KOPT-K1 (cell line): ENCODE data around the gene FAM118B.

Experiments used
- H3K27ac ChIP-seq: fragments of 200-600 bp; sonication (generic); 2 replicates; pipeline ENCODE4 v1.5.1; 2016; ENCODE audit warnings: antibody characterized with exemption, mild to moderate bottlenecking, low read depth, low read length; ENCODE audit not compliant: poor library complexity, severe bottlenecking
- H3K36me3 ChIP-seq: fragments of 200-600 bp; sonication (generic); 2 replicates; pipeline ENCODE4 v1.5.1; 2017; ENCODE audit warnings: antibody characterized with exemption, mild to moderate bottlenecking, low read length, moderate library complexity; ENCODE audit not compliant: insufficient read depth
- H3K9me3 ChIP-seq: fragments of 200-600 bp; sonication (generic); 2 replicates; pipeline ENCODE4 v1.5.1; 2017; ENCODE audit warnings: antibody characterized with exemption, low read length, mild to moderate bottlenecking; ENCODE audit not compliant: insufficient read depth, poor library complexity, severe bottlenecking

FAM118B gene

DNA sequence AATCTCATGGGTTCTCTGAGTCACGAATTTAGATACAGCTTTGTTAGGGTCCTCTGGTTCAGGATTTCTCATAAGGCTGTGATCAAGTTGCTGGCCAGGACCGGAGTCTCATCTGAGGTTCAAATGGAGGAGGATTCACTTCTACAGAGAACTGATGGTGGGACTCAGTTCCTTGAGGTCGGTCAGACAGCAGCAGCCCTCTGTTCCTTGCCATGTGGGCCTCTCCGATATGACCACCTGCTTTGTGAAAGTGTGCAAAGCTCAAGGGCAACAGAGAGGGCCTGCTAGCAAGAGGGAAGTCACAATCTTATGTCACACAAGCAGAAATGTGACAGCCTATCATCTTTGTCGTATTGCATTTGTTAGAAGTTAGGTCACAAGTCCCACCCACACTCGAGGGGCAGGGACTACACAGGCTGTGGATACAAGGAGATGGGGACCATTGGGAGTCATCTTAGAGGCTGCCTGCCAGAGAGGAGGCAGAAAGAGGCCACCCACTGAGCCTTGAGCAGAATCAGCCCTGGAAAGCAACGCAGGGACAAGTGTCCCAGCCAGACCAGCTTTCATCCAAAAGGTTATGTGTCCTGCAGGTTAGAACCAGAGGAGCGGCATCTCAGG, 34.6 kb upstream of the FAM118B start:
- H3K36me3 ChIP-seq: no peaks in the 10 kb centered on the region
- no peak overlapping the region for H3K27ac ChIP-seq
- H3K9me3 ChIP-seq: peaks cover 5% of the 10 kb centered on the region

DNA sequence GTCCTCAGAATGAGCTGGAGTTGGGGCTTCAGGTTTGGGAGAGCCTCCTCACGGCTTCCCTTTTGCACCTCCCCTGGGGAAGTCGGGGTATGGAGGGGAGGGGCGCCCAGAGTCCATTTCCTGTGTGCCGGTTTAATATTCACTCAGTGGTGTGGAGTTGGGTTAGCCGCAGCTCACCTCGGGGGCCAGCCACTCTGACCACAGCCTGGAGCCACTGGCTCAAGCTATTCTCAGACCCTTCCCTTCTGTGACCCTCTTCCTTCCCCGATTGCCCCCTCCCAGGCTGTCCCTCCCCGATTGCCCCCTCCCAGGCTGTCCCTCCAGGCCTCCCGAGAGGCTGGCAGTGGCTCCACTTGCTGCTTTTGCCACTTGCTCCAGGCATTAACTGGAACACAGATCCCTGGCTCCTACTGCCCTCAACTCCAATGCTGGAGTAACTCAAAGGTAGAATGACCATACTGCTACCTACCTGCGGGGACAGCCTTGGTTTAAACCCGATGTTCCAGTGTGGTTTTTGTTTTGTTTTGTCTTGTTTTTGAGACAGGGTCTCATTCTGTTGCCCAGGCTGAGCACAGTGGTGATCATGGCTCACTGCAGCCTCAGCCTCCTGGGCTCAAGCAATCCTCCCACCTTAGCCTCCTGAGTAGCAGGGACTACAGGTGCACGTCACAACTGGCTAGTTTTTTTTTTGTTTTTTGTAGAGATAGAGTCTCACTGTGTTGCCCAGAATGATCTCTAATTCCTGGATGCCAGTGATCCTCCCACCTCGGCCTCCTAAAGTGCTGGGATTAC, 29.4 kb upstream of the FAM118B start:
- Histone ChIP-seq H3K36me3 (peaks cover 3% of the 10 kb centered on the region; the same call in 1 of the 2 replicates), H3K9me3 (peaks cover 5% of the 10 kb centered on the region), H3K27ac (no peak overlapping the region)

DNA sequence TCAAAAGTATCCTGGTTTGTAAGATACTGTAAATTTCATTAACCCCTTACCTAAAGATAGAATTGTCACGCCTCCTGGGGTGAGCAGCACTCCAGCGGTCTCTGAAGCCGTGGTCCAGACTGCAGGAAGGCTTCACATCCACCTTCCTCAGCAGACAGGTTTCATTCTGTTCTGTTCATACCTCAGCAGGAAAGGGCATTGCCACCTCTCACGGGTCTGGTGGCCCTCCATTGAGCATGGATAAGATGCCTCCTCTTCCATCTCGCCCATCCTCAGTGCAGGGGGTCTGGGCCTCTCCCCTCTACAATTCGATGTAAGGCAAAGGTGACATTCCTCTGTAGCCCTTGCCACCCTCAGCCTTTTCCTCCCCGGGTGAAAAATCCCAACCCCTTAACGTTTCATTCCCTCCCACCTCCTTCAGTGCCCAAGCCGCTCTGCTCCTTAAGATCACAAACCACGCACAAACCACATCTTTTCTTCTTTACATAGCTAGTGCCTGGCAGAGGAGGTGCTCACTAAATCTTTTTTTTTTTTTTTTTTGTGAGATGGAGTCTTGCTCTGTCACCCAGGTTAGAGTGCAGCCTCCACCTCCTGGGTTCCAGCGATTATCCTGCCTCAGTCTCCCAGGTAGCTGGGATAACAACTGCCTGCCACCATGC, 28.7 kb upstream of the FAM118B start:
- Histone ChIP-seq H3K27ac (no peak overlapping the region), H3K9me3 (peaks cover 5% of the 10 kb centered on the region), H3K36me3 (peaks cover 9% of the 10 kb centered on the region; the same call in 1 of the 2 replicates)

DNA sequence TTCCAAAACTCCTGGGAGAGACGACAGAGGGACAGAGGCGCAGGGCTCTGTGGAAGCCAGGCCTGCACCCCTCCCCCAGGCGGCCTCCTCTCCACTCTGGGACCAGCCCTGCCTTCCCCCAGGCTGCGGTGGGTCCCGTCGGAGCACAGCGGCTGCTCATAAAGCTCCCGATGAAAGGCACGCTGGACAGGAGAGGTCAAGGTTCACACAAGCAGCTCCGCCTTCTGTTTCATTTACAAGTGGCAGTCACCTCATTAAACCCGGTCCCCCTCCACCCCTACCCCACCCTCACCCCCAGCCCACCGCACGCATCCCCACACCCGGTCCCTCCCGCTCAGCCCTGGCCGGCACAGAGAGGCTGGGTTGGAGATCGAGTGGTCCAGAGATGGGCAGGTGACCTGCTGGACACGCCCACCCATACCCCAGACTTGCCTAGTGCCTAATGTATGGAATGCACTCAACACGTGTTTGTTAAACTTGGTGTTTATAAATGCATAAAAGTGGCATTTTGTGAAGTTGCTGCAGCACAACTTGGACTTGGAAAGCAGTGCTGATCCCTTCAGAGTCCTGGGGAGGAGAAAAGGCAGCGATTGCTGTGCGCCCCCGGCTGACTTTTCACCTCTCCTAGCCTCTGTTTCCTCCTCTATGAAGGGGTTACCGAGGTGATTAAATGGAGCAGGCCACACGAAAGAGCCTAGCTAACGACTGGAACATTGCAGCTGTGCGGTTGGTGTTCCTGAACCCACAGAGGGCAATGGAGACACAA, 26.1 kb upstream of the FAM118B start:
- Histone ChIP-seq H3K27ac (no peak overlapping the region), H3K36me3 (peaks cover 12% of the 10 kb centered on the region)

DNA sequence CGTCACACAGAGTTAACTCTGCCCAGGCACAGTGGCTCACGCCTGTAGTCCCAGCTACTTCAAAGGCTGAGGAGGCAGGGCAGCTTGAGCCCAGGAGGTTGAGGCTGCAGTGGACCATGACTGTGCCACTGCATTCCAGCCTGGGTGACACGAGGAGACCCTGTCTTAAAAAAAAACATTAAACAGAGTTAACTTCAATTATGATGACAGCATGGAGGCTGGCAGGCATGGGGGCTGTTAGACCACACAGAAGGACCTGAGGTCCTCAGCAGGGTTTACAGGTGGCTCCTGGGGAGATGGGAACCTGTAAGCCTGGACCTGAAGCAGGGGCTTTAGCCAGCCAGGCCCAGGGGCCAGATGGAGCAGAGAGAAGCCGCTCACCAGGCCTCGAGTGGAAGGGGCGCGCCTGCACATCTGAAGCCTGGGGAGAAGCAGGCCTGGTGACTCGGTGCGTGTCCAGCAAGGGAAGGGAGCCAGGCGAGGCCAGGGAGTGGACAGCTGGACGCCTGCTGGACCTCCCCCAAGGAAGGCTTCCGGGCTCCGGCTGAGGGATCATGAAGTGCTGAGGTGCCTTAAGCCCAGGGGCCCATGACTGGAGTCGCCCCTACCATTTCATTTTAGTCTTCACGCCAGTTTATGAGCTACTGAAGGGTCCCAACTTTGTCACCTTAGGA, 25.4 kb upstream of the FAM118B start:
- peaks cover 19% of the 10 kb centered on the region for H3K36me3 ChIP-seq
- no peak overlapping the region for H3K27ac ChIP-seq
- H3K9me3 ChIP-seq: no peaks in the 10 kb centered on the region

More for the DNA sequence above, 26.1 kb upstream of the FAM118B start:
- peaks cover 5% of the 10 kb centered on the region for H3K9me3 ChIP-seq

DNA sequence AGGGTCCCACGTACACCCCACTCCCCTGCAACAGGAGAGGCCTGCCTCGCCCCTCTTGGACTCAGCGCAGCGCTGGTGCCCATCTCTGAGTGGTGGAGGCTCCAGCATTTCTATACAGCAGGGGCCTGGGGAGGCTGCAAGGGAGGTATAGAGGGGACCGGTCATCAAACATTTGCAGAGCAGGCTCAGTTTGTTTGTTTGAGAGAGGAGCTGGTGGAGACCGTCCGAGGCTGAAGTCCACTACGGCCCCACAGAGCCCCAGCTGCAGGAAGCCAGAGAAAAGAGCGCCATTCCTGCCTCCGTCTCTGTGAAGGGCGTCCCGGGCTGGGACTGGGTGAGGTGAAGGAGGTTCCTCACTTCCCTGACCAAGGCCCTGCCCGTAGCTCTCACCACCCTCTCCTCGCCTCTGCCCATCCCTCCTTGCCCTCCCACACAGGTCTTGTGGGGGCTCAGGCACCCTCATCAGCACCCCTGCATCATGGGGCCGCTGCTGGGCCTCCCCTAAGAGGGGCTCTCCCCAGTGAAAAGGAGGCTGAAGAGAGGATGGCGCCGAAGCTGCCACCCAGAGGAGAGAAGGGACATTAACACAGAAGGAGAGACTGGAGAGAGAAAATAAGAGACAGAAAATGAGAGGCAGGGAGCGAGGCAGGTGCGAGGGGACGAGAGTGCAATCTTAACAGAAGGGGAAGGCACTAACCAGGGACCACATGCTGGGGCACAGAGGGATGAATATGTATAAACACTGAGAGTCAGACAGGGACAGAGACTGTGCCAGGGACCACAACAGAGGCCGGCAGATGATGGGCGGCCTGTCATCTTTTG, 24.7 kb upstream of the FAM118B start:
- H3K36me3 ChIP-seq: peaks cover 27% of the 10 kb centered on the region
- no peaks in the 10 kb centered on the region for H3K9me3 ChIP-seq
- no peak overlapping the region for H3K27ac ChIP-seq

DNA sequence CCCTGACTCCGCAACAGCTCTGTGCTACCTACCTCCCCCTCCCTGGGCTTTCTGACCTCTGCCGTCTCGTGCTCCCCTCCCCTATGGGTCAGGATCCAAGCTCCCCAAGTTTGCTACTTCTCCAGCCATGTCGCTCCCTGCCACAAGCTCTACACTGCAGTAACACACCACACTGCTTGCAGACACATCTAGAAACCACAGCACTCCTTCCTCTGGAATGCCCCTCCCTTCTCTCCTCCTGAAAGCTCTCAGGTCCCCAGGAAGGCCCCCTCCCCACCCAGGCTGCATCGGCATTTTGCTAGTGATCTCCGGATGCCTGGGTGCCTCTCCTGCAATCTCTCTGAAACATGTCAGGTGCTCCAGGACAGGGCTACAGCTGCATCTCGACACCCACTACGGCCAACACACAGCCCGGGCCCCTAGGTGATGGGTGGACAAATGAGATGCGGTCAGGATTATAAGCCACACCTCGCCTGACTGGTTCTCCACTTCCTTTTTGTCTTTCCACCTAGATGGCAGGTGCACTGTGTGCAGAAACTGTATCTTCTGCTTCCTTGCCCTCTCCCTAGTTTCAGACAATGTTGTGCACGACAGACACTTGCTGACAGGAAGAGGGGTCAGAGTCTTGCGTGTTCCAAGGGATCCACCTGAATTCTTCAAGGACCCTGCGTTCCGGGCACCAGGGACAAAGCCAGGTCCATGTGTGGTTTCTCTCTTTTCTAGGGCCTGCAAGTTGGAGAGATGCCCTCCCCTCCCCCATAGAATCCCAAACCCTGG, 23.1 kb upstream of the FAM118B start:
- Histone ChIP-seq H3K27ac (no peak overlapping the region), H3K9me3 (no peaks in the 10 kb centered on the region)

DNA sequence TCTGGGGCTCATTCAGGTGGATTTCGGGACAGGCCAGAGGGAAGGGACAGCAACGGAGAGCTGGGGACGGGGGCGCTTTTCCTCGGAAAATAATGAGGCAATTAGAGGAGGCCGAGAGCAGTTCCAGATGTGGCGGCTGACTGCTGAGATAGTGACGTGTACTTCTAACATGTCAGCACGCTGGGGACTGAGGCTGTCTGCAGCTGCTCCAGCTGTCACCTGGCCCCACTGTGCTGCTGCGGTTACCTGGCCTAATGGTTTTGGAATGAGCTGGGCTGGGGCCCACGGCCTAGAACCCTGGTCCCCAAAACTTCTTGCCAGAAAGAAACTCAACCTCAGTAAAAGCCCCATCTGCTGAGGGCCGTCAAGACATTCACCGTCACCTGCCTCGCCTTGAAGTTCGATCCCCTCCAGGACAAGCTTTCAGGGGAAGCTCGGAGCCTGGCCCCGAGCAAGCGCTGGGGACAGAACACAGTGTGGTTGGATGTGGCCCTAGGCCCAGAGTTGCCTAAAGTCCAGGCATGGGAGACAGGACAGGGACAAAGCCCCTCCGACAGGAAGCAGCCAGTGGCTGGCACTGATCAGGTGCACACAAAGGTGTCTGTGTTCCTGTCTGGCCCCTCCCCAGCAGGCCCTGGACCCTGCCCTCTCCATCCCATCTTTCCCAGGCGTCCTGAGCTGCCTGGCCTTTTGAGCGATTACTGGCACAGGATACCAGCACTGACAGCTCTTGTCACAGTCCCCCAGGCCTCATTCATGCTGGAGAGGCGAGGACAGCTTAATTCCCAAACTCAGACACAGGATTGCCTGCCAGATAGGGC, 22.3 kb upstream of the FAM118B start:
- Histone ChIP-seq H3K36me3 (peaks cover 49% of the 10 kb centered on the region), H3K9me3 (no peaks in the 10 kb centered on the region), H3K27ac (no peak overlapping the region)

More for the DNA sequence above, 23.1 kb upstream of the FAM118B start:
- peaks cover 43% of the 10 kb centered on the region for H3K36me3 ChIP-seq

DNA sequence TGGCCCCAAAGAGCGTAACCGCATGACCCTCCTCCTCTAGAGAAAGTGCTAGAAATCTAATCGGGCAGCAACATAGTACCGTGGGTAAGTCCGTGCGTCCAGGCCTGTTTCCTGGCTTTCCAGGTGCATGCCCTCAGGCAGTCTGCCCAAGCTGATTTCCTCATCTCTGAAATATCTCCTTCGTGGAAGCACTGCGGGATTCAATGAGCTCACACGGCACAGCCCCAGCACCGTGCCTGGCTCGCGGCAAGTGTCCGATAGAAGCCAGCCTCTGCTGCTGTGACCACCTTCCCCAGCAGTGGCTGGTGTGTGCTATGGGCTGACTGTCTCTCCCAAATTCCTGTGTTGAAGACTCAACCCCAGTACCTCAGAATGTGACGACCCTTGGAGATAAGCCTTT, 20.8 kb upstream of the FAM118B start:
- no peaks in the 10 kb centered on the region for H3K9me3 ChIP-seq
- H3K36me3 ChIP-seq: peaks cover 58% of the 10 kb centered on the region

DNA sequence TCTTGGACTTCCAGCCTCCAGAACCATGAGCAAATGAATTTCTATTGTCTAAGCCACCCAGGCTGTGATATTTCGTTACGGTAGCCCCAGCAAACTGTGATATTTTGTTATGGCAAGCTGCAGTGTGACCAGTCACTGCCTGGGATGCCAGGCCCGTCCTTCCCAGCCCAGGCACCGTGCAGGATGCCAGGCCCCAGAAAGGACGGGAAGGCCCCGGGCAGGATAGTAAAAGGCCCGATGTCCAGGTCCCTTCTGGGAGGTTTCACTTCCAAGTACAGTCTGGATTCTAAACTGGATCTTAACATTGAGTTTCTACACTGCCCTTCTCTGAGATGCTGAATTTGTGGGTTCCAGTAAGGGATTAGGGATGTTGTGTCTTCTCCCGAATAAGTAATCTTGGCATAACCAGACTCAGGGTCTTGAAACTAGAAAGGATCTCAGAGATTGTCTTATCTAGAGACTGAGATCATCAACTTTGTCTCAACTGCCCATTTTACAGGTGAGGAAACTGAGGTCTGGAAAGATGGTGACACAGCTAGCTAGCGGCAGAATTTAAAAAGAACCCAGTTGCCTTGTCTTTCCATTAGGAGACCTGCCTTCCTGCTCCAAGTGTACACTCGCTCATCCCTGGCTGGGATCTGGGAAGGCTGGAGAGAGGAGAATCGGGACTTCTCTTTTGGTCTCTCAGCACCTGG, 20.1 kb upstream of the FAM118B start:
- no peaks in the 10 kb centered on the region for H3K9me3 ChIP-seq
- peaks cover 65% of the 10 kb centered on the region for H3K36me3 ChIP-seq
- H3K27ac ChIP-seq: no peak overlapping the region

More for the DNA sequence above, 20.8 kb upstream of the FAM118B start:
- H3K27ac ChIP-seq: no peak overlapping the region

DNA sequence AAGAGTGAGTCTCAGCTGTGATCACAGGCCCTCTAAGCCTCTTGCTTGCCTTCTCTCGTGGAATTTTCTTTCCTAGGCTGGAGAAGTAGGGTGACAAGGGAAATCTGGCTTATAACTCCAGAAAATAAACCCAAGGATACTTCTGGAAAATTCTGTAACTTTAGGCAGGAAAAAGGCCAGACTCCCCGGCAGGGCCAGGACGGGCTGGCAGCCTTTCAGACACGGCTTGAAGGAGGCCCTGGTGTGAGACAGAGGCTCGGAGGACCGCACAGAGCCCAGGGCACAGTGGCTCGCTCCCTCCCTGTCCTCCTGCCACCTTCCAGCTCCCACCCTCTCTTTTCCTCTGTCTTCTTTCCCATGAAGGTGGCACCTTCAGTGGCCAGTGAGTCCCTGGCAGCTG, 19.2 kb upstream of the FAM118B start:
- Histone ChIP-seq H3K9me3 (peaks cover 6% of the 10 kb centered on the region), H3K36me3 (peaks cover 74% of the 10 kb centered on the region), H3K27ac (no peak overlapping the region)

DNA sequence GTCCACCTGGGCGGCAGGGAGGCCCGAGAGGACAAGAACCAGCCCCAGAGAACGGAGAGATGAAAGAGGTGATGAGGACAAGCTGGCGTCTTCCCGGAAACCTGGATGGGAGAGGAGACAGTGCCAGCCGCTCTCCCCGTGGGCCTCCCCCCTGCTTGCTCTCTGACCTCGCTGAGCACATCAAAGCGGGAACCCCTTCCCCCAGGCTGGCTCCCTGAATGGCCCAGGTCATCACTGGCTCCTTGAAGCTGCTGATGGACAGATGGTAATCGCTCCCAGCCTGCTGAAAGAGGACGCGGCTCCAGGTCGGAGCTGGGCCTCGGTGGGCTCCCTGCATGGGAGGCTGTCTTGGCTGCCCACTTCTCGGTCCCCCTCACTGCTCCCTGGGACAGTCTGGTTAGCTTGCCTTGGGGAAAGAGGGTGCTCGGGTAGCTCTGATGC, 18.5 kb upstream of the FAM118B start:
- H3K36me3 ChIP-seq: peaks cover 74% of the 10 kb centered on the region
- no peak overlapping the region for H3K27ac ChIP-seq
- peaks cover 13% of the 10 kb centered on the region for H3K9me3 ChIP-seq
